Measurements from ENCODE around the gene SLC4A8.

- no peak for TF ChIP-seq MAFK (IDR thresholded peaks at IDR 0.05; ENCODE audit: partially characterized antibody)
- TF ChIP-seq CHD2 (IDR thresholded peaks at IDR 0.05; ENCODE audit: low read length, partially characterized antibody) = no peak
- no peak for TF ChIP-seq CTCF (IDR thresholded peaks at IDR 0.05)
- no peak for TF ChIP-seq EP300 (IDR thresholded peaks at IDR 0.05)
- no peak for TF ChIP-seq BHLHE40 (IDR thresholded peaks at IDR 0.05; ENCODE audit: low read depth, low read length)
- TF ChIP-seq RNF2 (IDR thresholded peaks at IDR 0.05; ENCODE audit: borderline replicate concordance, low read depth) = no peak
- TF ChIP-seq HDAC2 (IDR thresholded peaks at IDR 0.05) = no peak
- no peak for TF ChIP-seq CEBPB (IDR thresholded peaks at IDR 0.05)
- no peak for TF ChIP-seq KDM5A (IDR thresholded peaks at IDR 0.05)
- TF ChIP-seq JUNB (IDR thresholded peaks at IDR 0.05) = no peak
- no peak for TF ChIP-seq RAD21 (conservative IDR thresholded peaks at IDR 0.05 in 1 of 2, IDR thresholded peaks at IDR 0.05 in 1 of 2)
- TF ChIP-seq CBX8 (IDR thresholded peaks at IDR 0.05) = no peak
- TF ChIP-seq HMGXB4 (CRISPR knock-in tag; IDR thresholded peaks at IDR 0.05; ENCODE audit: borderline replicate concordance) = no peak
Measured at GRCh38 chr12:51429700-51430099, 5.1 kb downstream of the SLC4A8 start.
